Measurements from ENCODE around the gene S100A14.
"Not testable (repeated sequence)": the region's sequence is repeated elsewhere in the genome, so short reads cannot be mapped to it uniquely, and the experiment has no call there.

Gene S100A14

DNA sequence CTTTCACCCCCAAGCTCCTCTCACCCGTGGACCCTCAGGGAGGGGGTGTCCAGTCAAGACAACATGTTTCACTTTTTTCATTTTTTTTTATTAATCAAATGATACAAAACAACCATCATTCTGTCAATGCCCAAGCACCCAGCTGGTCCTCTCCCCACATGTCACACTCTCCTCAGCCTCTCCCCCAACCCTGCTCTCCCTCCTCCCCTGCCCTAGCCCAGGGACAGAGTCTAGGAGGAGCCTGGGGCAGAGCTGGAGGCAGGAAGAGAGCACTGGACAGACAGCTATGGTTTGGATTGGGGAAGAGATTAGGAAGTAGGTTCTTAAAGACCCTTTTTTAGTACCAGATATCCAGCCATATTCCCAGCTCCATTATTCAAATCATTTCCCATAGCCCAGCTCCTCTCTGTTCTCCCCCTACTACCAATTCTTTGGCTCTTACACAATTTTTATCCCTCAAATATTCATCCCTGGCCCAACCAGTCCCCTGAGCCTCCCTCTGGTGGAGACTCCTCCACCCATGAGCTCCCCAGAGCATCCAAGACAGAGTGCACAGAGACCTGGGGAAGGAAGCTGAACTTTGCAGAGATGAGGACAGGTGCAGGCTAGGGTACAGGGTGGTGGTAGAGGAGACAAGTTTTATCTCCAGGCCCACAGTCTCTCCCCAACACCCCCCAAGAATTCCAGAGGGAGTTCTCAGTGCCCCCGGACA, 1.8 kb downstream of the S100A14 start:
- no peak for DNase-seq

DNA sequence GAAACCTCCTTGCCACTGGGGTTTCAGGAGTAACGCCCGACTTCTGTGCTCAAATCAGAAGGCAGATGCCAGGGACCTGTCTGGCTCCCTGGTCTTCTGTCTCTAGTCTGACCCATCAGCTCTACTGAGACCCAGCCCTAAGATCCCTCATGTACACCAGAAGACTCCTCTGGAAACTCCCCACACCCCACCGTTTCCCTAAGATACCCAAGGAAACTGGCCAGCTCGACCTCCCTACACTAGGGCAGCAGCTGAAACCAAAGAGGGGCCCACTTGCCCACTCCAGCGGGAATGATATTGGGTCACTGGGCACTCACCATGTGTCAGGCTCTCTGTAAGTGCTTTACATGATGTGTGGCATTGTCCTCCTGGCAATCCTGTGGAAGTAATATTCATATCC, 2.7 kb downstream of the S100A14 start:
- DNase-seq: no peak

DNA sequence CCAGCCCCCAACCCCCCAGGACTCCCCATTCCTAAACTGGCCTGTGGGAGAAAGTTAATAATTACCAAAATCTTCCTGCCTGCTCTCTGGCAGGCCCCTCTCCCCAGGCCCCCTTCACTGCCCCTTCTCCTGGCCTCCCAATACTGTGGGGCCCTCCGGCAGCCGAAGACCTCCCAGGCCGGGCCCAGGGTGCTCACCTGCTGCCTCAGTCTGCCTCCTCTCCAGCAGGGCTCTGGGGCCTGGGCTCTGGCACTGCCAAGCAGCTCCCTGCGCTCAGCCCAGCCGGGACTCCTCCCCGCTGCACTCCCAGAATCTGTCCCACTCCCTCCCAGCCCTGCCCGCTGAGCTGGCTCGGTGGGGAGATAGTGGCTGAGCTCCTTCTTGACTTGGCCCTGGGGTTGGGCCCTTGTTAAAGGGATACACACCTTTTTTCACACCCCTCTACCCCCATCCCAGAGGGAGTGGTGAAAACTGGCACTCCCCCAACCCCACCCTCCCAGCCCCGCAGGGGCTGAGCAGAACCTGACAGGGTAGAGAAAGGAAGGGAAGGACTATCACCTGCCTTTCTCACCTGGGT, 3.3 kb downstream of the S100A14 start, which contains the start of gene S100A16:
S100A16 (minus strand) TSS at position 383 of the 577 bp plus-strand sequence. CDS start 4,986 bp downstream, outside the sequence.
- DNase-seq: no peak

DNA sequence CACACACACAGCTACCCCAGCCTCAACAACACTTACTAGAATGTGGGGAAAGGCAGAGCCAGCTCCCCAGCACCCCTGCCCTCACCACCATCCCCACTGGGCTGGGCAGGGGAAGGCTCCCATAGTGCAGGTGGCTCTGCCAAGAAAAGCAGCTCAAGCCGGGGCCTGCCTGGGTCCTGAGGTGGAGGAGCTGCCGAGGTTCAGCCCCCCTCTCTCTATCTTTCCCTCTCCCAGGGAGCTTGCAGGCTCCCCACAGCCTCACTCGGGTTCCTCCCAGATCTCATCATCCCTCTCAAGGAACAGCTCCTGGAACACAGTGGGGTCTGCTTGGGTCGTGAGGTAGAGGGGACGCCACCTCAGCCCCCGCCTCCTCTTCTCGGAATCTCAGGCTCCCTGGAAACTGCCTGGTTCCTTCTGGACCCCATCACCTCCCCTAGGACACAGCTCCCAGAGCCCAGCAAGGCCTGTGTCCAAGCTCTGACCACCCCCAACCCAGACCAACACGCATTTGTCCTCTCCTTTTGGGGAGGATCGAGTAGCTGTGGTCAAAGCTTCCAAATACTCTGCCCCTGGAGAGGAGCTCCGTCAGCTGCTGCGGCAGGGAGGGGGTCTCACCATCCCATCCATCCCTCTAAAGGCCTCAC, 3.9 kb downstream of the S100A14 start:
- no peak for DNase-seq

DNA sequence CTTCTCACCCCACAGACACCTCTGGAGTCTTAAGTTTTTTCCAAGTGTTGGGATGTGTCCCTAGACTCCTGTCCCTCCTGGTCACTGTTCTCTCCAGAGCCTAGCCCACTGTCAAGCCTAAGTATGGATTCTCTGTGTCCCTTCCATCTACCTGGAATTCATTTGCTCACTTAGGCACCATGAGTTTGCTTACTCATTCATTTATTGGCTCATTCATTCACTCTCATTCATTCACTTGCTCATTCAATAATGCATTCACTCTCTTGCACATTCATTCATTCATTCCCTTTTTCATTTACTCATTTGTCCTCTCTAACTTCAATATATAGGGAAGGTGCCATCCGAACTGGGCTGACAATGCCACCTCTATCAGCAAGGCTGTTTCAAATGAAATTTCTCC, 4.8 kb downstream of the S100A14 start:
- no peak for DNase-seq

DNA sequence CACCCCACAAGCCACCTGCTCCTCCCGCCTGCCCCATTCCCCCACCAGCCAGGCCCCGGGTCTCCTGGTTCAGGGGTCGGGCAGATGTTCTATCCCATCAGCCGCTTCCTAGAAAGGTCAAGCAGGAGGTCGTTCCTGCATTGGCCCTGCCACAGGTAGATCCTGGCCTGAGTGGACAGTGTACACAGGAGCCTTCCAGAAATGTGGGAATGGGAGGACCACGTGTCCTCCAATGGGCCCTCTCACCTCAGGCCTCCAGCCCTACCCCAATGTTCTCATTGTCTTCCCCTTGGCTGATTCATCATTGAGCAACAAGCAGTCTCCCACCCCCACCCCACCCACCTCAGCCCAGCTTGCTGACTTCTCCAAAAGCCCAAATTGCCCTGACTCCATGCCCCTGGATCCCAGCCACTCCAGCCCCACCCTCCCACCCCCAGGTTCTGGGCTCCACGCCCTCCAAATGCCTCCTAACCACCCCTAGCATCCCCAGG, 5.3 kb downstream of the S100A14 start:
- no peak for DNase-seq

DNA sequence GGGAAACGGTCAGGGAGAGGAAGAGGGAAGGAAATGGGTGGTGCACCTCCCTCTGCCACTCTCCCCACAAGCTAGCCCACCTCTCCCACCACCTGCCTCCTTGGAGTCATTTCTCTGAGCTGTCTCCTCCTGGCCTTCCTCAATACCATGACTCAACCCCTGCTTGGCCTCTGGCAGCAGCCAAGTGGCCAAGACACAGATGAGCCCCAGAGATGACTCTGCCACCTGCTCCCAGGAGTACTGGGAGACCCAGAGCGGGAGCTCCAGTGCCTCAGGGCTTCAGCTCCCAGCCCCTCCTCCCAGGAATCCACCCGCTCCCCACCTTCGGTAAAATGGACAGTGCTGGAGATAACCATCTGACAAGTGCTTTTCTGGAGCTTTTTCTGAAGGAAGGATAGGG, 5.8 kb downstream of the S100A14 start:
- no peak for DNase-seq

DNA sequence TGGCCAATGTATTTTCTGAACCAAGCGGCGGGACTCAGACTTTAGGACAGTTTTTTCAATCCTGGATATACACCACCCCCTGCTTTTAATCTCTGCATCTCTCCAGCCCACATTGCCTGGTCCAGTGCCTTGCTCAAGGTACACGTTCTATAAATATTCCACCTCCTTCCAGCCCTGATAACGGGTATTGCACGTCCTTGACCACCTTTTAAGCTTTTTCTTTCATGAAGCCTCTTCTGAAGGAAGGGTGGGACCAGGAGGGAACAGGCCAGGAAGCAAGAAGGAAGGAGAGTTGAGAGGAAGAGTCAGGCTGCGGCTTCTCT, 6.6 kb downstream of the S100A14 start:
- DNase-seq: no peak

DNA sequence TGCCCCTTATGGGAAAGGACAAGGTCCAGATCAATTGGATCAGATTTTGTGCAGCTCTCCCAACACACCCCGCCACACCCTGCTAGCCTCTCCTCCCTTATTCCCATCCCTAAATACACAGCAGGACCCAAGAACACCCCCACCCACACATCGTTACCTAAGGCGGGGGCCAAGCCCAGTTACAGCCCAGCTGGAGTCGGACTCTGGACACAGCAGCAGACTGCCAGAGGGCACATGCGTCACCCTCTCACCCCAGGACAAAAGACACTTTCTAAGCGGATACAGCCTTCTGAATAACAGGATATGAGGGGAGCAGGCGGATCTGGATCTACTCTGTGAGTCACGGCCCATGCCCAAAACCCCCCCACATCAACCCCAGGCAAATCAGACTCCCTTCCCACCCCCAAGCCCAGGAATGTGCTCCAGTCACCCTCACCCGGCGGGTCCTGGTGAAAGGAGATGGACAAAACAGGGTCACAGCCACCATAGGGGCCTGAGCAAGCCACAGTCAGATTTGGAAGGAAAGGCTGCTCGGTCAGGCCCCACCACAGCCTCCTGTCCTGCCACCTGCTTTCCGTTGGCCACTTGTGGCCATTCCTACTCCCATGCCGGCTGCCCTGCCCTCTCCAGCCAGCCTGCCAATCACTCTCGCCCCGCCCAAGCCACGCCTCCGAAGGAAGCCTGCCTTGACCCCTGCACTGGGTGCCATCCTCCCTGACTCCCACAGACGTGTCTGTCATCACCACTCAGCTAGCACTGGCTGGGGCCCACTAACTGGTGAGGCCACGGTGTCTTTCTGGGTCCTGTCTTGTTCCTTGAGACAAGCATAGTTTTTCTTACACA, 7.2 kb downstream of the S100A14 start:
- no peak for DNase-seq

DNA sequence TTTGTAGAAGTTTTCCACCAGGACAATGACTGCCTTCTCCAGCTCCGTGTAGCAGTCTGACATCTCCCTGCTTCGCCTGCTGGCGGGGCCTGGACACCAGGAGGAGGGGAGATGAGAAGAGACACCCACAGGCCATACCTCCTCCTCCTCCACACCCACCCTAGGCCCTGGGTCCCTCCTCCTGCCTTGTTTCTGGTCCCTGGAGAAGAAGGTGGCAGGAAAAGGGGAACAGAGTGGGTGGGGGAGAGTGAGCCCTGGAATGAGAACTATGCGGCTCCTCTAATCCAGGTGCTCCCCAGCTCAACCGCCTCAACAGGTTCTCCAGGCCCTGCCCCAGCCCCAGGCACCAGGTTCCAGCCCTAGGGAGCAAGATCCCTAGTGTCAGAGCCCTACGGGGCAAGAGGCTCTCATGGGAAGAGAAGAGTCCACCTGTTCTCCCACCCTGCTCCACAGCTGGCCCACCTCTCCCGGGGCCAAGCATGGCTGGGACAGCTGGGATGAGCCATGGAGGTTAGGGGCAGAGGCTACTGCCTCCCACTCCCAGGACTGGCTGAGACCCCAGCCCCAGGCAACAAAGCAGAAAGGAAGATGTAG, 7.9 kb downstream of the S100A14 start:
- DNase-seq: no peak

DNA sequence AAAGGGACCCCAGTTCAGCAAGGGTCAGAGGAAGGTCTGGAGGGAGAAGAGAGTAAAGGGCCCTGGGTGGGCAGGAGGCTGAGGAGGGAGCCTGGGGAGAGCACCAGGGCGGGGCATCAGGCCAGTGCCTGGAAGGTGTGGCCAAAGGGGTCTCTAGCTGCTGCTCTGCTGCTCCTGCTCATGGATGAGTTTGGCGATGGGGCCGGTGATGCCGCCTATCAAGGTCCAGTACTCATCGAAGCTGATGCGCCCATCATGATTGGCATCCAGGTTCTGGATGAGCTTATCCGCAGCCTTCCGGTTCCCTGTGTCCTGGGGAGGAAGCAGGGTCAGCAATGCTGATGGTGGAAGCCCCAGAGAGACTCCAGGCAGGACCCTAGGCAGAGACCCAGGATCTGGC, 8.7 kb downstream of the S100A14 start:
- DNase-seq: no peak

DNA sequence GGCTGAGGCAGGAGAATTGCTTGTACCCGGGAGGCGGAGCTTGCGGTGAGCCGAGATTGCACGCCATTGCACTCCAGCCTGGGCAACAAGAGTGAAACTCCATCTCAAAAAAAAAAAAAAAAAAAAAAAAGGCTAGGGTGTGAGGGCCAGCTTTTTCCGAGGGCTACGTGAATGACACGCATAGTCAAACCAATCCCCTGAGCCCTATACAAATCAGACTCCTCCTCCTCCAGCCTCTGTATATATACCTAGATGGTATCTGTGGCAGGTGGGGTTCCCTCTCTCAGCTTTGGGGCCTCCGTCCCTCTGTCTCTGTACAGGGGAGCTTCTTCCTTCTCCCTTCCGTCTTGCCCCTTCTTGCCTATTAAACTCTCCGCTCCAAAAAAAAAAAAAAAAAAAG, 9.9 kb downstream of the S100A14 start:
- no peak for DNase-seq

DNA sequence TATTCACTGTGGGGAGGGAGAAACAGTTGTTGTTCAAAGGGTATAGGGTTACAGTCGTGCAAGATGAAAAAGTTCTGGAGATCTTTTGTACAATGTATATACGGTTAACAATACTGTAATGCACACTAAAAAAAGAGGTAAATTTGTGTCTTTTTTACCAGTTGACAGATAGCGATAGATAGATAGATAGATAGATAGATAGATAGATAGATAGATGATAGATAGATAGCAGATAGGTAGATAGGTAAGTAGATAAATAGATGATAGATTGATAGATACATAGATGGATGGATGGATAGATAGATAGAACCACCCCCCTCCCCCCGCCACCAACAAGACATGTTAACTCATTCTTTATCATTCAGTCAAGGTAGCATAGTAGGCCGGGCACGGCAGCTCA, 13.4 kb downstream of the S100A14 start:
- no peak for DNase-seq

DNA sequence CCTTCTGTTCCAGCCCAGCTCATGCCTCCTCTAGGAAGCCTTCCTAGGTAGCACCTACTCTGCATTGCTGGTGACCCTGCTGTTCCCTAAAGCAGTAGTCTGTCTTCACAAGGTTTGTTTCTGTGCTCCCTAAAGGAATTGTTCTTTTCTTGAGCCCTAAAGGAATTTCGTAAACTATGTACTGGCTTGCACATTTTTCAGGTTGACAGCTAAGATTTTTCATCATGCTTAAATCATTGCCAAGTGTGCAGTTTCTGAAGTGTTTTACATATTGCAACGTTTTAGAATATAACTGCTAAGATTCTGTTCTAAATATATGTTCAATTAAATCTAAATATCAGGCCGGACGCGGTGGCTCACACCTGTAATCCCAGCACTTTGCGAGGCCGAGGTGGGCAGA, 16.3 kb downstream of the S100A14 start:
- DNase-seq: no peak

DNA sequence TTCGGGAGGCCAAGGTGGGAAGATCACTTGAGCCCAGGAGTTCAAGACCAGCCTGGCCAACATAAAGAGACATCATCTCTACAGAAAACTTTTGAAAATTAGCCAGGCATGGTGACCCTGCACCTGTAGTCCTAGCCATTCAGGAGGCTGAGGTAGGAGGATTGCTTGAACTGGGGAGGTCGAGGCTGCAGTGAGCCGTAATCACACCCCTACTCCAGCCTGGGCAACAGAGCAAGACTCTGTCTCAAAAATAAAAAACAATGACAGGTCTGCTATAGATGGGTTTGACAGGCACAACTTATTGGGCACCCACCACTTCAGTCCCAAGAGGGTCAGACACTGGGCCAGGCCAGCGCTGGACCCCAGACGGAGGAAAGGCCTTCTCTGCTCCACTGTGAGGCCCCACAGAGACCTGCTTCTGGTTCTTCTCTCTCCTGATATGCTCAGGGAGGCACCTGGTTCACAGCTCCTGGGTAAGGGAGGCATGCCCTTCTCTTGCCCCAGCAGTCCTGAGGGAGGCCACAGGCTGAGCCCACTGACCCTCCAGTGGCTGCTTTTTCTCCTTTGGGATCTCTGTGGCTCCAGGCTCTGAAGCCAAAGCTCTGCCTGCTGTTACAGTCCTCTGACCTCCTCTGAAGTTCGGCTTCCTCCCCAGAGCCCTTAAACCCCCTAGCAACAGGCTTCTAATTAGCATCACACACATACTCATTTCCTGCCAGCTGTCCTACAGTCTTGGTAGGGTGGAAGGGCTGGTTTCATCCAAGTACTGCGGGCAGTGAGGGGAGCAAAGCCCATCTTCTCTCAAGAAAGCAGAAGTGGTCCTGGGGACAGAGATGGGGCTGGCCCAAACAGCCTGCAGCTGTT, 17.6 kb downstream of the S100A14 start:
- DNase-seq: peak; percentile 18

DNA sequence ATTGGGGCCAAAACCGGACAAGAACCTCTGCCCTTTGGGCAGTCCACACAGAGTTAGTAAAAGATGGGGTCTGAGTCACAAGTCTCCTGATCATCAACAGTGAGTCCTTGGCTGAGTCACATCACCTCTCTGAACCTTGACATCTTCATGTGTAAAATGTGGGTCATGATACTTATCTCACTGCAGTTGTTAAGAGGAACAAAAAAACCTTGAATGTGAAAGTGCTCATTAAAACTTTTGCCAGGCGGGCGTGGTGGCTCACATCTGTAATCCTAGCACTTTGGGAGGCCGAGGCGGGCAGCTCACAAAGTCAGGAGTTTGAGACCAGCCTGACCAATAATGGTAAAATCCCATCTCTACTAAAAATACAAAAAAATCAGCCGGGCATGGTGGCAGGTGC, 18.9 kb downstream of the S100A14 start:
- no peak for DNase-seq

DNA sequence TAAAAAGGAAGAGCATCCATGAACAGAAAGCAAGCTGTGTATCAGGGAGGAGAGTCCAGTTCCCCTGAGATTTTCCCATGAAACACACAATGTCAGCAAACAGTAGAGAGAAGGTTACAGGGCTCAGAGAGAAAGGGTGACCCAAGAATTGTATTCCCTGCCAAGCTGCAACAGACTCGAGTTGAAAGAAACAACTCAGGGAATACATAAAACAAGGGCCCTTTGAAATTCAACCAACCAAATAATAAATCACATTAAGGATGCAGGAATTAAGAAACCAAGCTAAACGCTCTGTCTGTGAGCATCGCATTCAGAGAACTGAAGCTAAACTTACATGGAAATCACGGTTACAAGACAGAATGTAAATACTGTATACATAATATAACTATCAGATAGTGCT, 23.4 kb downstream of the S100A14 start:
- DNase-seq: no peak

DNA sequence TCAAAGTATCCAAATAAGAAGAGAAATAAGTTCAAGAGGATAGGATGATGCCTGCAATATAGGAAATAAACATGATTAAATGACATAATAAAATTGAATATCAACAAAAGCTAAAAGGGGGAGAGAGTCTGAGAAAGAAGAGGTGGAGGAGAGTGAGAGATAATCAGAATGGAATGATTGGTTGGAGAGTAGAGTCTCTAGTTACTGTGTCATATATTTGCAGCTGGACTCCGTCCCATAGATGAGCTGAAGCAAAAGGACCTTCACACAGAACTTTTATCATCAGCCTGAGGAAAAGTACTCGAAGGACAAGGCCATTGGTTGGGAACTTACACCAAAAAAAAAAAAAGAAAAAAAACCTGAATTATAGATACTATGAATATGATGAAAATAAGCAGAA, 27.6 kb downstream of the S100A14 start:
- no peak for DNase-seq

DNA sequence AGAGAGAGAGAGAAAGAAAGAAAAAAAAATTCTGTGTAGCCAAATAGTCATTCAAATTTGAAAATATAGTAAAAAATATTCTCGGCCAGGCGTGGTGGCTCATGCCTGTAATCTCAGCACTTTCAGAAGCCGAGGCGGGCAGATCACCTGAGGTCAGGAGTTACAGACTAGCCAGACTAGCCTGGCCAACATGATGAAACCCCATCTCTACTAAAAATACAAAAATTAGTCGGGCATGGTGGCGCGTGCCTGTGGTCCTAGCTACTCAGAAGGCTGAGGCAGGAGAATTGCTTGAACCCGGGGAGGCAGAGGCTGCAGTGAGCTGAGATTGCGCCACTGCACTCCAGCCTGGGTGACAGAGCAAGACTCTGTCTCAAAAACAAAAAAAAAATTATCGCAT, 28.1 kb downstream of the S100A14 start:
- DNase-seq: not testable (repeated sequence)

DNA sequence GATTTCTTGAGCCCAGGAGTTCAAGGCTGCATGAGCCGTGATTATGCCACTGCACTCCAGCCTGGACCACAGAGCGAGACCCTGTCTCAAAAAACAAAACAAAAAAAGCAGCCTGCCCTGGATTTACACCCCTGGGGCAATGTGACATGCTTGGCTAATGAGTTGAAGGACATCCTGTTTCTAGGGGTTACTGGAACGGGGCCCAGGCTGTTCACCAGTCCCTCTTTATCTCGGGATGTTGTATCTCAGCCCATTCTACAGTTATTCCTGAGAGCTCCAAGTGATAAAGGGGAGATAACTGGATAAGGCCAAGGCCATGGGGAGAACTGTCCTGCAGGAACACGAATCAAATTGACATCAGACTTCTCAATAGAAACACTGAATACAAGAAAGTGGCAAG, 28.8 kb downstream of the S100A14 start:
- no peak for DNase-seq

DNA sequence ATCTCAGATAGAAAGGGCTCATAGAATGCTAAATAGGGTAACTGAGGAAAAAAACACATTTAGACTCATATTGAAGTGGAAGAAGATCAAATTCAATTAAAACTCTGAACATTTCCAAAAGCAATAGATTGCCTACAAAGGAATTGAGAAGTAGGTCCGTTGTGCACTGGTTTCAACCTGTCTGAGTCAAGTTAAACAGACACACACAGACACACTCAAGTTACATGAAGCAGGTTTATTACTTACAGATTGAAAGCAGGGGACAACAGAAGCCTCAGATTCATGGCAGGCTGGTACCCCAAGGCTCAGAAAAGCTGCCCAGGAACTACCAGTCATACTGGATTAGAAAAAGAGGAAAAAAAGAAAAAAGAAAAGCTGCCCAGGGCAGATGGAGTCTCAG, 29.8 kb downstream of the S100A14 start:
- no peak for DNase-seq

DNA sequence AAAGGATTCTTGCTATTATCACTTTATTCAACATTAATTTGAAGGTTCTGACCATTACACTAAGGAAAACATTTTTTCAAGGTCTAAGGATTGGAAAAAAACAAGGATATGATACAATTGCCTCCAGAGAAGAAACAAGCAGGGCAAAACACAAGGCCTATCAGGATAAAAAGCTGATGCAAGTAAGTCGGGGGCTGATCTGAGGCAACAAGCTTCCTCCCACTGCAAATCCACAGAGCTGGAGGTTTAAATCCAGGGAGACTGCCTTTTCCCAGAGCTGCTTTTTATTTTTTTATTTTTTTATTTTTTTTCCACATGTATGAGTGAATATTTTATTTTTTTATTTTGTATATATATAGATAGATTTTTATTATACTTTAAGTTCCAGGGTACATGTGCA, 31.1 kb downstream of the S100A14 start:
- no peak for DNase-seq

Measured in NCI-H345 (cell line).